Central memory CD8-positive, alpha-beta T cell (primary cell): Measurements from ENCODE around the gene RASD2.

Source experiments
- ATAC-seq: fragments of 150-1000 bp; cut with Tn5 transposase; replicated peaks from 2 replicates; pipeline ENCODE4 v1.10.0; 2022; ENCODE audit warnings: mild to moderate bottlenecking, moderate FRiP score, moderate number of reproducible peaks; ENCODE audit not compliant: poor library complexity, severe bottlenecking; ENCODE audit errors: extremely low read depth
- DNase-seq, 2 donors: peaks; one replicate each; pipeline ENCODE4 v3.0.0; 2021; ENCODE audit warnings: low spot score in 2 of 2
- H3K27ac Mint-ChIP-seq: one replicate; pipeline ENCODE4 v1.8.0; 2022; ENCODE audit warnings: low read depth, mild to moderate bottlenecking, moderate library complexity, mixed read lengths
- H3K27me3 Mint-ChIP-seq: one replicate; pipeline ENCODE4 v1.8.0; 2022; ENCODE audit warnings: mixed read lengths
- H3K36me3 Mint-ChIP-seq: one replicate; pipeline ENCODE4 v1.8.0; 2022; ENCODE audit warnings: mild to moderate bottlenecking, moderate library complexity, mixed read lengths; ENCODE audit not compliant: insufficient read depth
- H3K4me1 Mint-ChIP-seq: one replicate; pipeline ENCODE4 v1.8.0; 2022; ENCODE audit warnings: mixed read lengths
- H3K4me3 Mint-ChIP-seq: one replicate; pipeline ENCODE4 v1.8.0; 2022; ENCODE audit warnings: mild to moderate bottlenecking, moderate library complexity, mixed read lengths
- H3K9me3 Mint-ChIP-seq: one replicate; pipeline ENCODE4 v1.8.0; 2022; ENCODE audit warnings: mixed read lengths

RASD2 gene

GRCh38 chr22:35522225-35523149, 18.1 kb upstream of the RASD2 start:
- ATAC-seq (no peak), DNase-seq (no peak)
- H3K27me3 Mint-ChIP-seq = peaks cover 59% of the 10 kb centered on the region
- H3K36me3 Mint-ChIP-seq = peaks cover 1% of the 10 kb centered on the region
- no peak overlapping the region for H3K27ac Mint-ChIP-seq
- no peaks in the 10 kb centered on the region for H3K4me1 Mint-ChIP-seq
- H3K4me3 Mint-ChIP-seq = no peak overlapping the region
- H3K9me3 Mint-ChIP-seq = no peaks in the 10 kb centered on the region

GRCh38 chr22:35523167-35523947, 17.3 kb upstream of the RASD2 start:
- Mint-ChIP-seq H3K4me1 (no peaks in the 10 kb centered on the region), H3K4me3 (no peak overlapping the region), H3K27me3 (peaks cover 50% of the 10 kb centered on the region), H3K36me3 (peaks cover 1% of the 10 kb centered on the region), H3K27ac (no peak overlapping the region), H3K9me3 (no peaks in the 10 kb centered on the region)
- ATAC-seq (no peak), DNase-seq (no peak)

GRCh38 chr22:35524966-35525686, 15.5 kb upstream of the RASD2 start:
- Mint-ChIP-seq H3K4me1 (no peaks in the 10 kb centered on the region), H3K9me3 (no peaks in the 10 kb centered on the region), H3K36me3 (peaks cover 1% of the 10 kb centered on the region), H3K27ac (no peak overlapping the region), H3K4me3 (no peak overlapping the region), H3K27me3 (peaks cover 33% of the 10 kb centered on the region)
- DNase-seq (no peak), ATAC-seq (no peak)

GRCh38 chr22:35525687-35526332, 14.8 kb upstream of the RASD2 start:
- H3K4me1 Mint-ChIP-seq = no peaks in the 10 kb centered on the region
- H3K36me3 Mint-ChIP-seq = peaks cover 1% of the 10 kb centered on the region
- ATAC-seq (no peak), DNase-seq (no peak)
- no peaks in the 10 kb centered on the region for H3K9me3 Mint-ChIP-seq
- H3K27me3 Mint-ChIP-seq = peaks cover 26% of the 10 kb centered on the region
- no peak overlapping the region for H3K27ac Mint-ChIP-seq
- no peak overlapping the region for H3K4me3 Mint-ChIP-seq

- DNase-seq (no peak), ATAC-seq (no peak)
- Mint-ChIP-seq H3K9me3 (no peaks in the 10 kb centered on the region), H3K4me3 (no peak overlapping the region), H3K4me1 (no peaks in the 10 kb centered on the region), H3K36me3 (peaks cover 1% of the 10 kb centered on the region), H3K27ac (no peak overlapping the region), H3K27me3 (peaks cover 19% of the 10 kb centered on the region)
Measured at GRCh38 chr22:35526333-35526979, 14.2 kb upstream of the RASD2 start.

- H3K4me1 Mint-ChIP-seq = no peaks in the 10 kb centered on the region
- no peak overlapping the region for H3K27ac Mint-ChIP-seq
- DNase-seq (no peak), ATAC-seq (no peak)
- no peak overlapping the region for H3K4me3 Mint-ChIP-seq
- no peaks in the 10 kb centered on the region for H3K9me3 Mint-ChIP-seq
- no peaks in the 10 kb centered on the region for H3K36me3 Mint-ChIP-seq
- no peaks in the 10 kb centered on the region for H3K27me3 Mint-ChIP-seq
Measured at GRCh38 chr22:35528927-35529326, 11.7 kb upstream of the RASD2 start.

- H3K9me3 Mint-ChIP-seq = no peaks in the 10 kb centered on the region
- H3K27me3 Mint-ChIP-seq = no peaks in the 10 kb centered on the region
- H3K36me3 Mint-ChIP-seq = no peaks in the 10 kb centered on the region
- H3K4me1 Mint-ChIP-seq = no peaks in the 10 kb centered on the region
- H3K27ac Mint-ChIP-seq = no peak overlapping the region
- ATAC-seq = no peak
- DNase-seq = no peak
- no peak overlapping the region for H3K4me3 Mint-ChIP-seq
Measured at GRCh38 chr22:35530700-35531099, 9.9 kb upstream of the RASD2 start.

GRCh38 chr22:35531202-35531601, 9.4 kb upstream of the RASD2 start:
- H3K4me3 Mint-ChIP-seq = no peak overlapping the region

GRCh38 chr22:35531676-35532075, 9.0 kb upstream of the RASD2 start:
- DNase-seq (no peak), ATAC-seq (no peak)
- no peak overlapping the region for H3K27ac Mint-ChIP-seq
- H3K27me3 Mint-ChIP-seq = no peaks in the 10 kb centered on the region
- no peaks in the 10 kb centered on the region for H3K36me3 Mint-ChIP-seq
- H3K9me3 Mint-ChIP-seq = no peaks in the 10 kb centered on the region
- no peak overlapping the region for H3K4me3 Mint-ChIP-seq
- H3K4me1 Mint-ChIP-seq = no peaks in the 10 kb centered on the region

More at GRCh38 chr22:35531202-35531601, 9.4 kb upstream of the RASD2 start:
- DNase-seq = no peak
- no peak for ATAC-seq
- Mint-ChIP-seq H3K36me3 (no peaks in the 10 kb centered on the region), H3K27ac (no peak overlapping the region), H3K27me3 (no peaks in the 10 kb centered on the region), H3K9me3 (no peaks in the 10 kb centered on the region), H3K4me1 (no peaks in the 10 kb centered on the region)

- no peaks in the 10 kb centered on the region for H3K9me3 Mint-ChIP-seq
- H3K27me3 Mint-ChIP-seq = no peaks in the 10 kb centered on the region
- no peak overlapping the region for H3K4me3 Mint-ChIP-seq
Measured at GRCh38 chr22:35533365-35534029, 7.1 kb upstream of the RASD2 start.

GRCh38 chr22:35534091-35534490, 6.5 kb upstream of the RASD2 start:
- ATAC-seq (no peak), DNase-seq (no peak)
- Mint-ChIP-seq H3K27me3 (no peaks in the 10 kb centered on the region), H3K36me3 (no peaks in the 10 kb centered on the region), H3K27ac (no peak overlapping the region), H3K4me1 (peaks cover 5% of the 10 kb centered on the region), H3K9me3 (no peaks in the 10 kb centered on the region), H3K4me3 (no peak overlapping the region)

More at GRCh38 chr22:35533365-35534029, 7.1 kb upstream of the RASD2 start:
- Mint-ChIP-seq H3K27ac (no peak overlapping the region), H3K4me1 (peaks cover 5% of the 10 kb centered on the region), H3K36me3 (no peaks in the 10 kb centered on the region)
- DNase-seq = no peak
- ATAC-seq = no peak
